ENCODE data around the gene NETO1. TPM values are rescaled to one million over a fixed set of nuclear protein-coding genes. Genes with fewer than 3 reads are reported as not detected.

Gene NETO1
- total RNA-seq, 3 donors from 2014 or later (not counting 1 experiment from before 2014, with no cell fraction given), result not detected

DNA sequence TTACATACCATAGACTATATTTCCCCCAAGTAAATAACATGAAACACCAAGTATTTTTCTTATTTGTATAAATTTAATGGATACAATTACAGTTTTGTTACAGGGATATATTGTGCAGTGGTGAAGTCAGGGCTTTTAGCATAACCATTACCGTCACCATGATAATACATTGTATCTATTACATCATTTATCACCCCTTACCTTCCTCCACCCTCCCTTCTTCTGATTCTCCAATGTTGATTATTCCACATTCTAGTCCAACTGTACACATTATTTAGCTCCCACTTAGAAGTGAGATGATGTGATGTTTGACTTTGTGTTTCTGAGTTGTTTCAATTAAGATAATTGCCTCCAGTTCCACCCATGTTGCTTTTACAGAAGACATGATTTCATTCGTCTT, 35.2 kb upstream of the NETO1 start:
- Mint-ChIP-seq H3K27ac (no peak overlapping the region), H3K36me3 (no peaks in the 10 kb centered on the region), H3K4me1 (no peaks in the 10 kb centered on the region), H3K4me3 (no peak overlapping the region), H3K27me3 (ENCODE audit: low read depth in 2 of 2) (no peaks in the 10 kb centered on the region), H3K9me3 (peaks cover 7 to 11% of the 10 kb centered on the region in 2 donors)
- WGBS (ENCODE audit: insufficient coverage), result 75% methylated on average over 1 of the region's 2 CpGs
- no peak for ATAC-seq
- TF ChIP-seq, protein P1, sequence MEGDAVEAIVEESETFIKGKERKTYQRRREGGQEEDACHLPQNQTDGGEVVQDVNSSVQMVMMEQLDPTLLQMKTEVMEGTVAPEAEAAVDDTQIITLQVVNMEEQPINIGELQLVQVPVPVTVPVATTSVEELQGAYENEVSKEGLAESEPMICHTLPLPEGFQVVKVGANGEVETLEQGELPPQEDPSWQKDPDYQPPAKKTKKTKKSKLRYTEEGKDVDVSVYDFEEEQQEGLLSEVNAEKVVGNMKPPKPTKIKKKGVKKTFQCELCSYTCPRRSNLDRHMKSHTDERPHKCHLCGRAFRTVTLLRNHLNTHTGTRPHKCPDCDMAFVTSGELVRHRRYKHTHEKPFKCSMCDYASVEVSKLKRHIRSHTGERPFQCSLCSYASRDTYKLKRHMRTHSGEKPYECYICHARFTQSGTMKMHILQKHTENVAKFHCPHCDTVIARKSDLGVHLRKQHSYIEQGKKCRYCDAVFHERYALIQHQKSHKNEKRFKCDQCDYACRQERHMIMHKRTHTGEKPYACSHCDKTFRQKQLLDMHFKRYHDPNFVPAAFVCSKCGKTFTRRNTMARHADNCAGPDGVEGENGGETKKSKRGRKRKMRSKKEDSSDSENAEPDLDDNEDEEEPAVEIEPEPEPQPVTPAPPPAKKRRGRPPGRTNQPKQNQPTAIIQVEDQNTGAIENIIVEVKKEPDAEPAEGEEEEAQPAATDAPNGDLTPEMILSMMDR (IDR thresholded peaks at IDR 0.05), result no peak
- Histone ChIP-seq H3K4me1 (ENCODE audit: control insufficient read depth, insufficient read depth, low read length) (no peaks in the 10 kb centered on the region), H3K27ac (ENCODE audit: low read length) (no peak overlapping the region), H3K9me3 (ENCODE audit: control insufficient read depth, insufficient read depth, low read length) (peaks cover 2% of the 10 kb centered on the region), H3K4me3 (ENCODE audit: low read length) (no peak overlapping the region), H3K36me3 (ENCODE audit: control insufficient read depth, insufficient read depth, low read length) (no peaks in the 10 kb centered on the region), H3K27me3 (ENCODE audit: control insufficient read depth, insufficient read depth, low read length) (no peaks in the 10 kb centered on the region)
- no peak for DNase-seq
- intact Hi-C loops (cut with micrococcal nuclease), result no loop called here

DNA sequence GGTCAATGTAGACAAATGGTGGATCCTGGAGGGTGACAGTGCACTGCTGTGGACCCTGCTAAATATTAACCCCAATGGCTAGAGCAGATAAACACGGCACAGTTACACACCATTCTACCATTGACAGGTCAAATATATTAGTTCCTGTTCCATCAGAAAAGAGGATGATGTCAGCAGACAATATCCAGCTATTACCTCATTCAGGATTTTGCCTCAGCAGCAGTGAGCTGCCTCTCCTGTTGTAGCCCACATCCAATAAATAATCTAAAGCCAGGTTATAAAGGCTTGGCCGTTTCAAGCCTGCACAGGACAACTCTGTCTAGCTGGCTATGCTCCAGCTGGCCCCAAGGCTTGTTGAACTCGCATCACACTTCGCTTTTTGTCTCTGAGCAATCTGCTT, 31.6 kb upstream of the NETO1 start:
- TF ChIP-seq, protein P1 (IDR thresholded peaks at IDR 0.05), result no peak
- Mint-ChIP-seq H3K4me1 (no peaks in the 10 kb centered on the region), H3K4me3 (no peak overlapping the region), H3K27me3 (ENCODE audit: low read depth in 2 of 2) (no peaks in the 10 kb centered on the region), H3K9me3 (peaks cover 12 to 18% of the 10 kb centered on the region in 2 donors), H3K36me3 (no peaks in the 10 kb centered on the region), H3K27ac (no peak overlapping the region)
- no peaks in the 10 kb centered on the region for H3K36me3 ChIP-seq (ENCODE audit: control insufficient read depth, insufficient read depth, low read length)
- peaks cover 2% of the 10 kb centered on the region for H3K9me3 ChIP-seq (ENCODE audit: control insufficient read depth, insufficient read depth, low read length)
- WGBS (ENCODE audit: insufficient coverage), result 68% methylated on average over 4 of the region's 4 CpGs
- no peak overlapping the region for H3K27ac ChIP-seq (ENCODE audit: low read length)
- H3K4me3 ChIP-seq (ENCODE audit: low read length), result no peak overlapping the region
- no peaks in the 10 kb centered on the region for H3K4me1 ChIP-seq (ENCODE audit: control insufficient read depth, insufficient read depth, low read length)
- ATAC-seq, result no peak
- H3K27me3 ChIP-seq (ENCODE audit: control insufficient read depth, insufficient read depth, low read length), result no peaks in the 10 kb centered on the region
- intact Hi-C loops (cut with micrococcal nuclease), result no loop called here
- DNase-seq, result no peak

DNA sequence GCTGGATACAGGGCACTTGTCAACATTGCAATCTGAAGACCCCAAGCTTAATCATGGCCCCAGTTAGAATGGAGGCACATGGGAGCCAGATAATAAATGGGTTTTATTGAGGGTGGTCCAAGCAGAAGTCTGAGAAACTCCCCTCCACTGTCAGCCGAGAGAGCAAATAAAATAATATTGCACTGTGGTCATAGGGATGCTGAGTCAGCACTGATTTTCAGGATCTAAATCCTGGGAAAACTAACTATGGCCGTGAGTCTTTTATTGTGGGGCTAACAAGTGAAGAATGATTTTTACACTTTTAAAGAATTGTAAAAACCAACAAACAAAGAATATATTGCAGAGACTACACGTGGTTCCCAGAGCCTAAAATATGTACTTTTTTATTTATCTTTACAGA, 31.1 kb upstream of the NETO1 start:
- Mint-ChIP-seq H3K27me3 (ENCODE audit: low read depth in 2 of 2) (no peaks in the 10 kb centered on the region), H3K4me1 (no peaks in the 10 kb centered on the region), H3K36me3 (no peaks in the 10 kb centered on the region), H3K27ac (no peak overlapping the region), H3K4me3 (no peak overlapping the region), H3K9me3 (peaks cover 12 to 15% of the 10 kb centered on the region in 2 donors)
- no peak for ATAC-seq
- intact Hi-C loops (cut with micrococcal nuclease), result no loop called here
- no peaks in the 10 kb centered on the region for H3K4me1 ChIP-seq (ENCODE audit: control insufficient read depth, insufficient read depth, low read length)
- H3K27me3 ChIP-seq (ENCODE audit: control insufficient read depth, insufficient read depth, low read length), result no peaks in the 10 kb centered on the region
- DNase-seq, result no peak
- H3K9me3 ChIP-seq (ENCODE audit: control insufficient read depth, insufficient read depth, low read length), result peaks cover 2% of the 10 kb centered on the region
- whole genome bisulfite sequencing (ENCODE audit: insufficient coverage), result 65% methylated on average over 3 of the region's 3 CpGs
- no peaks in the 10 kb centered on the region for H3K36me3 ChIP-seq (ENCODE audit: control insufficient read depth, insufficient read depth, low read length)
- H3K4me3 ChIP-seq (ENCODE audit: low read length), result no peak overlapping the region
- H3K27ac ChIP-seq (ENCODE audit: low read length), result no peak overlapping the region
- TF ChIP-seq, protein P1 (IDR thresholded peaks at IDR 0.05), result no peak

DNA sequence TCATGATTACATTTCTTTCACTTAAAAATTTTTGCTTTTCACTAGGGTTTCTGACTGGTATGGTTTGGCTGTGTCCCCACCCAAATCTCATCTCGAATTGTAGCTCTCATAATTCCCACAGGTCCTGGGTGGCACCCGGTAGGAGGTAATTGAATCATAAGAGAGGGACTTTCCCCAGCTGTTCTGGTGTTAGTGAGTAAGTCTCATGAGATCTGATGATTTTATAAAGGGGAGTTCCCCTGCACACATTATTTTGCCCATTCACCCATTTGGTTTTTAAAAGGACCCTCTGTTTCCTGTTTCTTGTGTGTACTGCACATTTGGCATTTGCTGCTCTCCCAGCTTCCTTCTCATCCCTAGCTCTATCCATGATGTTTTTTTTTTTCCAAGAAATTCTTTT, 27.8 kb upstream of the NETO1 start:
- ATAC-seq (no peak), DNase-seq (no peak)
- Mint-ChIP-seq H3K4me3 (no peak overlapping the region), H3K36me3 (no peaks in the 10 kb centered on the region), H3K27me3 (ENCODE audit: low read depth in 2 of 2) (no peaks in the 10 kb centered on the region), H3K4me1 (no peaks in the 10 kb centered on the region), H3K9me3 (peaks cover 9 to 10% of the 10 kb centered on the region in 2 donors), H3K27ac (no peak overlapping the region)
- H3K27me3 ChIP-seq (ENCODE audit: control insufficient read depth, insufficient read depth, low read length), result no peaks in the 10 kb centered on the region
- WGBS (ENCODE audit: insufficient coverage), result 44% methylated on average over 2 of the region's 2 CpGs
- no peak overlapping the region for H3K27ac ChIP-seq (ENCODE audit: low read length)
- no peaks in the 10 kb centered on the region for H3K9me3 ChIP-seq (ENCODE audit: control insufficient read depth, insufficient read depth, low read length)
- no peaks in the 10 kb centered on the region for H3K36me3 ChIP-seq (ENCODE audit: control insufficient read depth, insufficient read depth, low read length)
- H3K4me3 ChIP-seq (ENCODE audit: low read length), result no peak overlapping the region
- TF ChIP-seq, protein P1 (IDR thresholded peaks at IDR 0.05), result no peak
- no peaks in the 10 kb centered on the region for H3K4me1 ChIP-seq (ENCODE audit: control insufficient read depth, insufficient read depth, low read length)
- intact Hi-C loops (cut with micrococcal nuclease), result no loop called here
